H9 (cell line): ENCODE measurements around the gene TMEM151B. TPM values are rescaled to one million over a fixed set of nuclear protein-coding genes. Genes with fewer than 3 reads are reported as not detected.

Experiments used
- DNase-seq: peaks from one replicate; pipeline ENCODE4 v3.0.0-alpha.2; 2017
- H2AFZ ChIP-seq: one replicate; pipeline ENCODE4 v1.6.1; 2013; ENCODE audit warnings: mild to moderate bottlenecking, low read length, control low read depth, moderate library complexity
- H2AK5ac ChIP-seq: 2 replicates; pipeline ENCODE4 v1.6.1; 2013; ENCODE audit warnings: low read length, control low read depth, mixed read lengths; ENCODE audit not compliant: insufficient read length
- H2BK120ac ChIP-seq: one replicate; pipeline ENCODE4 v1.6.1; 2013; ENCODE audit warnings: low read depth, mild to moderate bottlenecking, low read length, control low read depth, inconsistent platforms; ENCODE audit not compliant: poor library complexity, severe bottlenecking
- H2BK12ac ChIP-seq: 2 replicates; pipeline ENCODE4 v1.6.1; 2013; ENCODE audit warnings: low read length, control low read depth, mixed read lengths, low read depth; ENCODE audit not compliant: insufficient read length
- H2BK15ac ChIP-seq: 2 replicates; pipeline ENCODE4 v1.6.1; 2013; ENCODE audit warnings: low read depth, low read length, control low read depth
- H2BK20ac ChIP-seq: one replicate; pipeline ENCODE4 v1.6.1; 2013; ENCODE audit warnings: low read depth, mild to moderate bottlenecking, low read length, control low read depth, inconsistent platforms; ENCODE audit not compliant: poor library complexity, severe bottlenecking
- H2BK5ac ChIP-seq: 2 replicates; pipeline ENCODE4 v1.6.1; 2013; ENCODE audit warnings: low read length, control low read depth, mixed read lengths; ENCODE audit not compliant: insufficient read length
- H3K14ac ChIP-seq: 2 replicates; pipeline ENCODE4 v1.6.1; 2013; ENCODE audit warnings: low read length, control low read depth; ENCODE audit not compliant: insufficient read depth
- H3K18ac ChIP-seq: 2 replicates; pipeline ENCODE4 v1.6.1; 2013; ENCODE audit warnings: low read depth, mild to moderate bottlenecking, mixed read lengths, low read length, control low read depth; ENCODE audit not compliant: insufficient read length
- H3K23ac ChIP-seq: 2 replicates; pipeline ENCODE4 v1.6.1; 2013; ENCODE audit warnings: low read length, control low read depth, mixed read lengths, low read depth; ENCODE audit not compliant: insufficient read length
- H3K23me2 ChIP-seq: 2 replicates; pipeline ENCODE4 v1.6.1; 2013; ENCODE audit warnings: low read depth, mild to moderate bottlenecking, mixed read lengths, low read length, control low read depth; ENCODE audit not compliant: insufficient read length, poor library complexity, severe bottlenecking
- H3K27ac ChIP-seq: 2 replicates; pipeline ENCODE4 v1.5.1; 2013; ENCODE audit warnings: low read length, control low read depth, mixed read lengths, low read depth; ENCODE audit not compliant: insufficient read length
- H3K27me3 ChIP-seq: 2 replicates; pipeline ENCODE4 v1.6.1; 2013; ENCODE audit warnings: low read length, control low read depth, inconsistent platforms; ENCODE audit not compliant: insufficient read depth
- H3K4ac ChIP-seq: 2 replicates; pipeline ENCODE4 v1.6.1; 2013; ENCODE audit warnings: low read depth, mild to moderate bottlenecking, control low read depth, inconsistent platforms, low read length, moderate library complexity
- H3K4me1 ChIP-seq: 2 replicates; pipeline ENCODE4 v1.6.1; 2013; ENCODE audit warnings: low read length, control low read depth, inconsistent platforms; ENCODE audit not compliant: insufficient read depth
- H3K4me2 ChIP-seq: 2 replicates; pipeline ENCODE4 v1.6.1; 2013; ENCODE audit warnings: low read length, control low read depth, mixed read lengths; ENCODE audit not compliant: insufficient read length, insufficient read depth
- H3K56ac ChIP-seq: 2 replicates; pipeline ENCODE4 v1.6.1; 2013; ENCODE audit warnings: low read depth, mild to moderate bottlenecking, mixed read lengths, low read length, control low read depth; ENCODE audit not compliant: insufficient read length
- H3K79me1 ChIP-seq: 2 replicates; pipeline ENCODE4 v1.6.1; 2013; ENCODE audit warnings: low read depth, mild to moderate bottlenecking, moderate library complexity, low read length, control low read depth, inconsistent platforms; ENCODE audit not compliant: insufficient read depth, poor library complexity, severe bottlenecking
- H3K79me2 ChIP-seq: 2 replicates; pipeline ENCODE4 v1.6.1; 2013; ENCODE audit warnings: low read length, control low read depth, inconsistent platforms; ENCODE audit not compliant: insufficient read depth
- H3K9ac ChIP-seq: 2 replicates; pipeline ENCODE4 v1.6.1; 2013; ENCODE audit warnings: low read length, control low read depth, mixed read lengths; ENCODE audit not compliant: insufficient read length; ENCODE audit errors: extremely low read depth
- H3K9me3 ChIP-seq: one replicate; pipeline ENCODE4 v1.6.1; 2013; ENCODE audit warnings: low read depth, low read length, inconsistent platforms; ENCODE audit not compliant: control insufficient read depth
- H3T11ph ChIP-seq: one replicate; pipeline ENCODE4 v1.6.1; 2013; ENCODE audit warnings: mild to moderate bottlenecking, low read length, control low read depth, inconsistent platforms
- H4K20me1 ChIP-seq: one replicate; pipeline ENCODE4 v1.6.1; 2013; ENCODE audit not compliant: control insufficient read depth, insufficient read length, insufficient read depth
- H4K5ac ChIP-seq: 2 replicates; pipeline ENCODE4 v1.6.1; 2013; ENCODE audit warnings: low read depth, mild to moderate bottlenecking, mixed read lengths, low read length, control low read depth; ENCODE audit not compliant: insufficient read length
- H4K8ac ChIP-seq: replicated peaks from 2 replicates; pipeline ENCODE4 v1.6.1; 2013; ENCODE audit warnings: low read length, control low read depth, mixed read lengths, low read depth; ENCODE audit not compliant: insufficient read length
- H4K91ac ChIP-seq: 2 replicates; pipeline ENCODE4 v1.6.1; 2013; ENCODE audit warnings: low read depth, mild to moderate bottlenecking, moderate library complexity, mixed read lengths, low read length, control low read depth; ENCODE audit not compliant: insufficient read length
- H3K27ac Mint-ChIP-seq, 3 experiments: 2 replicates in 2 of 3; 3 replicates in 1 of 3; pipeline ENCODE4 v1.8.0; 2020 to 2021; ENCODE audit warnings: mixed read lengths in 3 of 3, mild to moderate bottlenecking in 1 of 3, moderate library complexity in 1 of 3
- H3K27me3 Mint-ChIP-seq: 2 replicates; pipeline ENCODE4 v1.8.0; 2021; ENCODE audit warnings: low read depth, mild to moderate bottlenecking, moderate library complexity, mixed read lengths
- H3K36me3 Mint-ChIP-seq, 3 experiments: 2 replicates in 2 of 3; 3 replicates in 1 of 3; pipeline ENCODE4 v1.8.0; 2020 to 2021; ENCODE audit warnings: low read depth in 3 of 3, mixed read lengths in 3 of 3; ENCODE audit not compliant: insufficient read depth in 1 of 3
- H3K4me1 Mint-ChIP-seq, 2 experiments: 2 replicates each; pipeline ENCODE4 v1.8.0; 2020; ENCODE audit warnings: mixed read lengths in 2 of 2
- H3K4me3 Mint-ChIP-seq, 2 experiments: 2 replicates in 1 of 2; 3 replicates in 1 of 2; pipeline ENCODE4 v1.8.0; 2020 to 2021; ENCODE audit warnings: mild to moderate bottlenecking in 2 of 2, mixed read lengths in 2 of 2, moderate library complexity in 1 of 2
- H3K9me3 Mint-ChIP-seq, 2 experiments: 2 replicates in 1 of 2; 3 replicates in 1 of 2; pipeline ENCODE4 v1.8.0; 2020; ENCODE audit warnings: mild to moderate bottlenecking in 2 of 2, mixed read lengths in 2 of 2, moderate library complexity in 1 of 2
- WGBS: extraction: QIAGEN DNeasy Blood & Tissue Kit; methylation state at CpG from one replicate; pipeline ENCODE4 v1.1.7; 2013; ENCODE audit warnings: missing lambda C conversion rate, low lambda C conversion rate, mixed read lengths; ENCODE audit not compliant: insufficient read length; ENCODE audit errors: extremely low coverage; 5-methylcytosine and 5-hydroxymethylcytosine counted together
- total RNA-seq: library from RNA; stranded (reverse); gene quantifications from 2 replicates; pipeline ENCODE4 v1.2.1, GENCODE V29; 2021
- TF ChIP-seq, protein P1 (sequence below): fragments of 200-600 bp; sonication (generic); conservative IDR thresholded peaks from 3 replicates; pipeline ENCODE4 v1.8.0; 2021; ENCODE audit warnings: antibody characterized with exemption, mild to moderate bottlenecking

The TMEM151B gene
- total RNA-seq, 1 experiment from 2014 or later: 2.4 TPM

DNA sequence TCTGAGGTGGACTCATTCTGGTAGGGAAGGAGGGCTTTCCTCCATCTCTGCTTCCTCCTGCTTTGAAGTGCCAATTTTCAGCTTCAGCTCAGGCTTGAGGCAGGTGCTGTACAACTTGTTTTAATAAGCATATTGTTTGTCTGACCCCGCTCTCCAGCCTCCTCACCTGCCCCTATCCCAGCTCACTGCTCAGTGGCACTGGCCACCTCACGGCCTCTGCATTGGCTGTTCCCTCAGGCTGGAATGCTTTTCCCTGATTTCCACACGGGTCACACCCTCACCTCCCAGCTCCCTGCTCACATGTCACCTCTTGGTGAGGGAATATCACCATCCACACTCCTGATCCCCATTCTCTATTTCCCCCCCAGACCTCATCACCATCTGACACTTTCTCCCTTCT lies 28.6 kb downstream of the TMEM151B start:
- Histone ChIP-seq H2BK15ac (no peak overlapping the region), H2BK5ac (no peak overlapping the region), H3K14ac (no peak overlapping the region), H3K4me1 (no peaks in the 10 kb centered on the region), H3K79me1 (no peaks in the 10 kb centered on the region), H2AK5ac (no peak overlapping the region), H3K4me2 (no peak overlapping the region), H3T11ph (no peak overlapping the region), H3K23ac (no peak overlapping the region), H3K9me3 (no peaks in the 10 kb centered on the region), H3K56ac (no peak overlapping the region), H4K8ac (no peak overlapping the region), H3K4ac (no peak overlapping the region), H4K20me1 (no peaks in the 10 kb centered on the region), H3K27ac (no peak overlapping the region), H3K27me3 (no peaks in the 10 kb centered on the region; the same call in 1 of the 2 replicates), H4K5ac (no peak overlapping the region), H2AFZ (no peak overlapping the region), H2BK12ac (no peak overlapping the region), H2BK20ac (no peak overlapping the region), H3K23me2 (peaks cover 10% of the 10 kb centered on the region), H3K79me2 (no peaks in the 10 kb centered on the region), H2BK120ac (no peak overlapping the region), H4K91ac (no peak overlapping the region), H3K9ac (no peak overlapping the region), H3K18ac (no peak overlapping the region)
- Mint-ChIP-seq H3K4me1 (peaks cover 13 to 14% of the 10 kb centered on the region in 2 experiments), H3K27me3 (peaks cover 37% of the 10 kb centered on the region), H3K4me3 (peak overlapping the region in 1 of 2 experiments; percentile 44; a peak in 2 of 5 replicates), H3K36me3 (peaks cover 29 to 47% (median 40%) of the 10 kb centered on the region in 3 experiments; a peak in 6 of 7 replicates), H3K9me3 (no peaks in the 10 kb centered on the region), H3K27ac (peak overlapping the region in 2 of 3 experiments; percentile 7 to 29; a peak in 1 of 7 replicates)
- WGBS: no CpG with 5 or more reads among the region's 3 CpGs
- TF ChIP-seq, protein P1, sequence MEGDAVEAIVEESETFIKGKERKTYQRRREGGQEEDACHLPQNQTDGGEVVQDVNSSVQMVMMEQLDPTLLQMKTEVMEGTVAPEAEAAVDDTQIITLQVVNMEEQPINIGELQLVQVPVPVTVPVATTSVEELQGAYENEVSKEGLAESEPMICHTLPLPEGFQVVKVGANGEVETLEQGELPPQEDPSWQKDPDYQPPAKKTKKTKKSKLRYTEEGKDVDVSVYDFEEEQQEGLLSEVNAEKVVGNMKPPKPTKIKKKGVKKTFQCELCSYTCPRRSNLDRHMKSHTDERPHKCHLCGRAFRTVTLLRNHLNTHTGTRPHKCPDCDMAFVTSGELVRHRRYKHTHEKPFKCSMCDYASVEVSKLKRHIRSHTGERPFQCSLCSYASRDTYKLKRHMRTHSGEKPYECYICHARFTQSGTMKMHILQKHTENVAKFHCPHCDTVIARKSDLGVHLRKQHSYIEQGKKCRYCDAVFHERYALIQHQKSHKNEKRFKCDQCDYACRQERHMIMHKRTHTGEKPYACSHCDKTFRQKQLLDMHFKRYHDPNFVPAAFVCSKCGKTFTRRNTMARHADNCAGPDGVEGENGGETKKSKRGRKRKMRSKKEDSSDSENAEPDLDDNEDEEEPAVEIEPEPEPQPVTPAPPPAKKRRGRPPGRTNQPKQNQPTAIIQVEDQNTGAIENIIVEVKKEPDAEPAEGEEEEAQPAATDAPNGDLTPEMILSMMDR: no peak
- DNase-seq: no peak
